Prostate gland (tissue), 2 donors: ENCODE results near the gene IL1RAPL2.

Experiments used
- CTCF ChIP-seq, 4 experiments: fragments of 200-600 bp in 2 of 4; fragments of 450-650 bp in 2 of 4; sonication (generic) in 2 of 4; IDR thresholded peaks; 1 replicate in 3 of 4; 2 replicates in 1 of 4; pipeline ENCODE4 v1.5.1; 2016 to 2019; ENCODE audit warnings: antibody characterized with exemption in 4 of 4, mild to moderate bottlenecking in 2 of 4, moderate library complexity in 2 of 4
- POLR2A ChIP-seq: fragments of 450-650 bp; IDR thresholded peaks from one replicate; pipeline ENCODE4 v1.6.1; 2016; ENCODE audit warnings: antibody characterized with exemption, mild to moderate bottlenecking

GRCh38 chrX:105191878-105192277, 625.9 kb downstream of the IL1RAPL2 start:
- TF ChIP-seq POLR2A = no peak
- TF ChIP-seq CTCF (IDR thresholded peaks at IDR 0.05) = no peak
